ENCODE measurements around the gene CDKN1B.

Gene CDKN1B

DNA sequence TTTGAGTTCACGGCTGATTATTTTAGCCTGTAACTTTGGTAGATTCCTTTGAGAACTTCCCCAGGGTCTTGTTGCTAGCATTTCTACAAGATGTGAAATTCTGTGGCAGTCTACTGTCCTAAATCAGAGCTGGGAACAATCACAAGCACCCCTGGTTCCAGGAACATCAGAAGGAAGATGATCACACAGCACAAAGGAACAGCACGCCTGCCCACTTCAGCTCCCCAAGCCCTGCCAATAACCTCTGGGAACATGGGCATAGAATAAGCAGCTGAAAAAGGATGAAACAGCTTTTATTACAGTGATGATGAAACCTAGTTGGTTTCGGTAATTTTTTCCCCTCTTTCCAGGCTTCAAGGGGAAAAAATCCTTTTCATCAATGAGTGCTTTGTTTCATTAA lies 33.4 kb upstream of the CDKN1B start:
- no peaks in the 10 kb centered on the region for H3K9me3 ChIP-seq (ENCODE audit: severe bottlenecking)
- no peak overlapping the region for H3K27ac ChIP-seq (ENCODE audit: poor library complexity, severe bottlenecking)
- DNase-seq (ENCODE audit: low spot score) (no peak), ATAC-seq (ENCODE audit: low read depth) (no peak)
- no peaks in the 10 kb centered on the region for H3K4me1 ChIP-seq (ENCODE audit: insufficient read depth, poor library complexity, severe bottlenecking)
- TF ChIP-seq, protein P1, sequence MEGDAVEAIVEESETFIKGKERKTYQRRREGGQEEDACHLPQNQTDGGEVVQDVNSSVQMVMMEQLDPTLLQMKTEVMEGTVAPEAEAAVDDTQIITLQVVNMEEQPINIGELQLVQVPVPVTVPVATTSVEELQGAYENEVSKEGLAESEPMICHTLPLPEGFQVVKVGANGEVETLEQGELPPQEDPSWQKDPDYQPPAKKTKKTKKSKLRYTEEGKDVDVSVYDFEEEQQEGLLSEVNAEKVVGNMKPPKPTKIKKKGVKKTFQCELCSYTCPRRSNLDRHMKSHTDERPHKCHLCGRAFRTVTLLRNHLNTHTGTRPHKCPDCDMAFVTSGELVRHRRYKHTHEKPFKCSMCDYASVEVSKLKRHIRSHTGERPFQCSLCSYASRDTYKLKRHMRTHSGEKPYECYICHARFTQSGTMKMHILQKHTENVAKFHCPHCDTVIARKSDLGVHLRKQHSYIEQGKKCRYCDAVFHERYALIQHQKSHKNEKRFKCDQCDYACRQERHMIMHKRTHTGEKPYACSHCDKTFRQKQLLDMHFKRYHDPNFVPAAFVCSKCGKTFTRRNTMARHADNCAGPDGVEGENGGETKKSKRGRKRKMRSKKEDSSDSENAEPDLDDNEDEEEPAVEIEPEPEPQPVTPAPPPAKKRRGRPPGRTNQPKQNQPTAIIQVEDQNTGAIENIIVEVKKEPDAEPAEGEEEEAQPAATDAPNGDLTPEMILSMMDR (IDR thresholded peaks at IDR 0.05; ENCODE audit: poor library complexity, severe bottlenecking): no peak
- no peak overlapping the region for H3K4me3 ChIP-seq (ENCODE audit: severe bottlenecking)
- no peaks in the 10 kb centered on the region for H3K27me3 ChIP-seq (ENCODE audit: insufficient read depth, poor library complexity, severe bottlenecking)
- H3K36me3 ChIP-seq (ENCODE audit: low read depth): no peaks in the 10 kb centered on the region

DNA sequence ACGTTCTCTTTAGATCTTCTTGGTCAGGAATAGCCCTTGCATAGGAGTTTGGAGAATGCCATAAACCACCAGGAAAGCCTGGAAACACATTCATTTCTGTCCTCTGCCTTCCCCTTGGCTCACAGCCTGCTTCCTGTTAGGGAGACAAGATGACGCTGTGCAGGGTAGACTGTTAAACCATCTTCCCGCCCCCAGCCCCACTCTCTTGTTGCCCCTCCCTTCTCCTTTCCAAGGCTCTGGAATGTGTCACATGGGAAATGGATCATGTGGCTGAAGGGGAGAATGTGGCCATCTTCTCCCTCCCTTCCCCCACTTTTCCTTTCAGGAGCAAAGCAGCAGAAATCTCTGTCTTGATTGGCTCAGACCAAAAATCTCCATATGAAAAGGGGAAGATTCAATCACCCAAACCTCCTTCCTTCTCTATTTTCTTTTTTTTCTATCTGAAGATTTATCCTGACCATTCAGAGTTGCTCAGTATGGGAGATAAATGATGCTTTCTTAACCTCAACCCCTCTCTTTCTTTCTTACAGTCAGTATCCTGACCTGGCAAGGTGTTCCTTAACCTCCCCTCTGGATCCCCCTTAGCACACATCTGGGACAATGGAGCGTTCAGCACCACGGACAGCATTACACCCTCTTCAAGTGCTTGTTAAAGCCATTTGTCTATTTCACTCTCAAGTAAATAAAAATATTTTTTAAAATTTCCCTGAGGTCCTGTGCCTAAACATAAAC lies 32.6 kb upstream of the CDKN1B start:
- H3K36me3 ChIP-seq (ENCODE audit: low read depth): no peaks in the 10 kb centered on the region
- DNase-seq (ENCODE audit: low spot score) (no peak), ATAC-seq (ENCODE audit: low read depth) (no peak)
- H3K4me1 ChIP-seq (ENCODE audit: insufficient read depth, poor library complexity, severe bottlenecking): no peaks in the 10 kb centered on the region
- H3K4me3 ChIP-seq (ENCODE audit: severe bottlenecking): no peak overlapping the region
- H3K9me3 ChIP-seq (ENCODE audit: severe bottlenecking): no peaks in the 10 kb centered on the region
- no peaks in the 10 kb centered on the region for H3K27me3 ChIP-seq (ENCODE audit: insufficient read depth, poor library complexity, severe bottlenecking)
- no peak overlapping the region for H3K27ac ChIP-seq (ENCODE audit: poor library complexity, severe bottlenecking)
- TF ChIP-seq, protein P1 (IDR thresholded peaks at IDR 0.05; ENCODE audit: poor library complexity, severe bottlenecking): no peak

DNA sequence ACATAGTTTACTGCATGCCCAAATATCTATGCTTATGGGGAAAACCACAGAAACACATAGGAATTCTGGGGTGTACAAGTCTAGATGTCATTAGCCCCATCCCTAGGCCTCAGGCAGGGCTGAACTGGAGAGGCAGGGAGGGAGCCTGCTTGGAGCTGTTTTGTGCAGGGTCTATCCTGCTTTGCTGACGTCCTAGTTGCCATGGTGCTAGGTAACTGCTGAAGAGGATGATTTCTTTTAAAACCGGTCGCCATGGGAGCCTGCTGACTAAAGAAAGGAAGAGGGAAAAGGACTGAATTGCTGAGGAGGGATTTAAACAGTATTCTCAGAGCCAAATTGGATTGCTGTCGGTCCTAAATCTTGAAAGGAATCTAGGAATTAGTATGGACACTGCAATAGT lies 31.9 kb upstream of the CDKN1B start:
- H3K4me3 ChIP-seq (ENCODE audit: severe bottlenecking): no peak overlapping the region
- no peak for DNase-seq (ENCODE audit: low spot score)
- no peaks in the 10 kb centered on the region for H3K27me3 ChIP-seq (ENCODE audit: insufficient read depth, poor library complexity, severe bottlenecking)
- no peaks in the 10 kb centered on the region for H3K9me3 ChIP-seq (ENCODE audit: severe bottlenecking)
- no peak for ATAC-seq (ENCODE audit: low read depth)
- TF ChIP-seq, protein P1 (IDR thresholded peaks at IDR 0.05; ENCODE audit: poor library complexity, severe bottlenecking): no peak
- H3K27ac ChIP-seq (ENCODE audit: poor library complexity, severe bottlenecking): no peak overlapping the region
- H3K4me1 ChIP-seq (ENCODE audit: insufficient read depth, poor library complexity, severe bottlenecking): no peaks in the 10 kb centered on the region
- no peaks in the 10 kb centered on the region for H3K36me3 ChIP-seq (ENCODE audit: low read depth)

DNA sequence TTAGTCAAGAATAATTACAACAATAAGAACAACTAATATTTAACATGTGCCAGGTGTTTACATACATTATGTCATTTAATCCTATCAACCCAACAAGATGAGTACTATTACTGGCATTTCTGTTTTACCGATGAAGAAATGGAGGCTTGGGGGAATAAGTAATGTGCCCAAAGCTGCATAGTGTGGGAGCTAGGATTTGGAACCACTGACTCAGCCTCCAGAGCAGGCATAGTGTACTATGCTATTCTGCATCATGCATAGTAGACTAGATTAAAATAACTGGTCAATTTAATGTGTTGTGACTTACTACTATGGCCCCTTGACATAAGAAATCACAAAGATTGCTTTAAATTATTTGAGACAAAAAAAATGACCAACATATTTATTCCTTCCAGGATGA lies 30.7 kb upstream of the CDKN1B start:
- ATAC-seq (ENCODE audit: low read depth): no peak
- Histone ChIP-seq H3K27ac (ENCODE audit: poor library complexity, severe bottlenecking) (no peak overlapping the region), H3K36me3 (ENCODE audit: low read depth) (no peaks in the 10 kb centered on the region), H3K27me3 (ENCODE audit: insufficient read depth, poor library complexity, severe bottlenecking) (no peaks in the 10 kb centered on the region), H3K9me3 (ENCODE audit: severe bottlenecking) (no peaks in the 10 kb centered on the region), H3K4me1 (ENCODE audit: insufficient read depth, poor library complexity, severe bottlenecking) (no peaks in the 10 kb centered on the region), H3K4me3 (ENCODE audit: severe bottlenecking) (no peak overlapping the region)
- DNase-seq (ENCODE audit: low spot score): no peak
- TF ChIP-seq, protein P1 (IDR thresholded peaks at IDR 0.05; ENCODE audit: poor library complexity, severe bottlenecking): no peak

DNA sequence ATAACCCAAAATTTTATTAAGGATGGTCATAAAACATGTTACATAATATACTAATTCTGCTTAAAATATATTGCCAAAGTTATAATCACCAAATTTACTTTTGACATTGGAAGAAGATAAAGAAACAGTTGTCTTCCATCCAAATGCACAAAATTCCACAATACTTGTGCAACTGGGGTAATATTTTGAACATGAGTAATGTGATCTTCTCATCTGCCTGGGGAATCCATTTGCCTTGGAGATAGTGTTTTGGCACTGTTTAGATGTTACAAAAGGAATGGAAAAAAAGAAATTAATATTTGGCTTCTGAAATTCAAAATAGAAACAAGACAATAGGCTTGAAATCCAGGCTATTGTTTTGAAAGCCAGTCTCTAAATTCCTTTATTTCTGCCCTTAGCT lies 30.2 kb upstream of the CDKN1B start:
- Histone ChIP-seq H3K9me3 (ENCODE audit: severe bottlenecking) (no peaks in the 10 kb centered on the region), H3K4me3 (ENCODE audit: severe bottlenecking) (no peak overlapping the region), H3K36me3 (ENCODE audit: low read depth) (no peaks in the 10 kb centered on the region), H3K27me3 (ENCODE audit: insufficient read depth, poor library complexity, severe bottlenecking) (no peaks in the 10 kb centered on the region), H3K4me1 (ENCODE audit: insufficient read depth, poor library complexity, severe bottlenecking) (no peaks in the 10 kb centered on the region), H3K27ac (ENCODE audit: poor library complexity, severe bottlenecking) (no peak overlapping the region)
- DNase-seq (ENCODE audit: low spot score): no peak
- TF ChIP-seq, protein P1 (IDR thresholded peaks at IDR 0.05; ENCODE audit: poor library complexity, severe bottlenecking): no peak
- no peak for ATAC-seq (ENCODE audit: low read depth)

Data from RWPE2 (cell line).